ENCODE results near the gene RPS6KA4.

Gene RPS6KA4

DNA sequence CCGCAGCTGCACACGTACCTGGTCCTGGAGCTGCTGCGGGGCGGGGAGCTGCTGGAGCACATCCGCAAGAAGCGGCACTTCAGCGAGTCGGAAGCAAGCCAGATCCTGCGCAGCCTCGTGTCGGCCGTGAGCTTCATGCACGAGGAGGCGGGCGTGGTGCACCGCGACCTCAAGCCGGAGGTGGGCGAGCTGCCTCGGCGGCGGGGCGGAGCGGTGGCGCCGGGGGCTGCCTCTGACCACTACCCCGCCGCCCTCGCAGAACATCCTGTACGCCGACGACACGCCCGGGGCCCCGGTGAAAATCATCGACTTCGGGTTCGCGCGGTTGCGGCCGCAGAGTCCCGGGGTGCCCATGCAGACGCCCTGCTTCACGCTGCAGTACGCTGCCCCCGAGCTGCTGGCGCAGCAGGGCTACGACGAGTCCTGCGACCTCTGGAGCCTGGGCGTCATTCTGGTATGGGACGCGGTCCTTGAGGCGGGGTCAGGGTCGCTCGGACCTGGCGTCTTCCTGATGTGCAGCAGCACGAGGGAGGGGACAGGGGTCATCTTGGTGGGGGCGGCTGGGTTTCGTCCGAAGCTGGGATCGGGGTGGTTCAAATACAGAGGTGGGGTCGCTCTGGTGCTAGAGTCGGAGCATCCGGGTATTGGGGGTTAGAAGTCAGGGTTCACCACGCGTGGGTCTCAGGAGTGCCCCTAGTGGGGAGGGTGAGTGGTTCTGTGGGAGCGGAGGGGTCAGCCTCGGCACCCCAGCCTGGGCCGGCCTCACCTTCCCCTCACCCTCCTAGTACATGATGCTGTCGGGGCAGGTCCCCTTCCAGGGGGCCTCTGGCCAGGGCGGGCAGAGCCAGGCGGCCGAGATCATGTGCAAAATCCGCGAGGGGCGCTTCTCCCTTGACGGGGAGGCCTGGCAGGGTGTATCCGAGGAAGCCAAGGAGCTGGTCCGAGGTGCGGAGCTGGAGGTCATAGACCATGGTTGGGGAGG is 10.8 kb downstream of the RPS6KA4 start:
- DNase-seq, result no peak

DNA sequence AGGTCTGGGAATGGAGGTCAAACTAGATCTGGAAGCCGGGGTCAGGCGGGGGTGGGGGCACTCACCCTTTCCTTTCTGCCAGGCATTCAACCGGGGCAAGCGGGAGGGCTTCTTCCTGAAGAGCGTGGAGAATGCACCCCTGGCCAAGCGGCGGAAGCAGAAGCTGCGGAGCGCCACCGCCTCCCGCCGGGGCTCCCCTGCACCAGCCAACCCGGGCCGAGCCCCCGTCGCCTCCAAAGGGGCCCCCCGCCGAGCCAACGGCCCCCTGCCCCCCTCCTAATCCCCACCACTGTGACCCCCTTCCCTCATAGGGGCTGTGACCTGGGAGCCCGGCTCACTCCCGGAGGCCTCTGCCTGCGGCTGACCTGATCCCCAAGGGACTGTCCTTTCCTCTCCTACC is 12.2 kb downstream of the RPS6KA4 start:
- no peak for DNase-seq

DNA sequence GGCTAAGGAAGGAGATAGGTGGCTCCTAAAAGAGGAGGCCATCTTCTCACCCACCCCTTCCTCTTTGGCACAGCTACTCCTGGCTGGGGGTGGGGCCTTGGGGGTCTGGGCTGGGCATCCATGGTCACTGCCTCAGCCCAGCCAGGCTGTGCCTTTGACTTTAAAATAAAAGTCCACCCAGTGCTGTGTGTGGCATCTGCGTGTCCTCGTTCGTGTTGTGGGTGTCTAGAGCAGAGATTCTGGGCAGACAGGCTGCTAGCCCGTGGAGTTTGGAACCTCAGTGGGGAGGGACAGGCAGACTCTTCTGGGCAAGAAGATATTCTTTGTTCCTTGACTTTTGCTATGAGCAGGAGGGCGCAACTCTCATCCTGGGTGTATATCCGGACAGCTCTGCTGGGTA is 13.1 kb downstream of the RPS6KA4 start:
- no peak for DNase-seq

DNA sequence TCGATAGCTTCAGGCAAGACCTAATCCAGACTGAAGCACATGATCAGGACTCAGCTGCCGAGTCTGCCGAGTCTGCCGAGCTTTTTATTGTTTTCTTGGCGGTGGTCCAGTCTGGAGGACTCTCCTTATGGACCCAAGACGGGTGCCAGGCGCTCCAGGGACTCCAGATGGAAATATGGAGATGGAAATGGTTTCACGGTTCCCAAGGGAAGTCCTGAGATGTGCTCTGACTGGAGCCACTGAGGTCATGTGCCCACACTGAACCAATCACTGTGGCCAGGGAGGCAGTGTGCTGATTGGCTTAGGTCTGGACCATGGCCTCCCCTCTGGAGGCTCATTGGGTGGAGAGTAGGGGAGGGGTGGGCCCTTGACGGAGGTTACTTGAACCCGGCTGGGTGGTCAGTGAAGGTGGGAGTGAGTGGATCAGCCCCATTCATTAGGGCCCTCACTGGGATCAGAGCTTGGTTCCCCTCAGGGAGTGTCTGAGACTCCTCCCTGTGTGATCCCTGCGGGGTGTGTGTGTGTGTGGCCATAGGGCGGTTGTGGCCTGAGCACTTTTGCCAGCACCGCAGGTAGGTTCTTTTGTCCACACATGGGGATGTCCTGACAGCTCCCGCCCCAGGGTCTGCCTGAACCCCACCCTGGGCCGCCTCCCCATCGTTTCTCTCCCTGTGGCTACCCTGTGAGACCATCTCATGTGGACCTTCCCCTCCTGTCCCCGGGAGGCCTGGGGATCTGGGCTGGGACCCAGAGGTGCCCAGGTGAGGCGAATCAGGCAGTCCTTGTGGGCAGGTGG is 14.0 kb downstream of the RPS6KA4 start:
- no peak for DNase-seq

DNA sequence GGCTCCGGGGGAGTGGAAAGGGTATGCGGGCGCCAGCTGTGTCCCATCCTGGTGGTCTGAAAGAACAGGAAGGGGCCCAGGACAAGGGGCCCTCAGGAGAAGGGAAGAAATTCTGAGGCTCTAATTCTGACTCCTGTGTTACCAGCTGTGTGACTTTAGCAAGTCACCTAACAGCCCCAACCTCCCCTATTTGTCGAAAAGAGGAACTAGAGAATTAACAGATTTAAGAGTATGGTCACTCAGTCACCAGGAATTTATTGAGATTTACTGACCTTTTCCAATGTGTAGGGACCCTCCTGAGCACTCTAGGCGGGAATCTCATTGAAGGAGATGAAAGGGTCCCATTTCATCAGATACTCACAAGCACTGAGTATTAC is 14.6 kb downstream of the RPS6KA4 start:
- no peak for DNase-seq

DNA sequence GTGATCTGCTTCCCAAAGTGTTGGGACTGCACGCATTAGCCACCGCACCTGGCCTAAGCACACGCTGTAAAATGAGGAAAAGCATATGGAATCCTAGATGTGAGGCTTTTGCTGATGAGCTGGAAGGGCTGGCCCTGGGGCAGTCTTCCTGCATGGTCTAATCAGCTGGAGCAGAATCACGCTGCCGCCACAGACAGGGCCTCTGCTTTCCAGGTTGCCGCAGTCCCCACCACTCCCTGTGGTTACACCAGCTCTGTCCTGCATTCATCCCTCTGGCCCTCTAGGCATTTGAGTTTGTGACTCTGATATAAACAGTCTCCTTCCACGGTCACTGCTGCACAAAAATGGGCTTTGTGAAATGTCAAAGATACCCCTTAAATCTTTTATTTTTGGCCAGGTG is 17.1 kb downstream of the RPS6KA4 start:
- no peak for DNase-seq

DNA sequence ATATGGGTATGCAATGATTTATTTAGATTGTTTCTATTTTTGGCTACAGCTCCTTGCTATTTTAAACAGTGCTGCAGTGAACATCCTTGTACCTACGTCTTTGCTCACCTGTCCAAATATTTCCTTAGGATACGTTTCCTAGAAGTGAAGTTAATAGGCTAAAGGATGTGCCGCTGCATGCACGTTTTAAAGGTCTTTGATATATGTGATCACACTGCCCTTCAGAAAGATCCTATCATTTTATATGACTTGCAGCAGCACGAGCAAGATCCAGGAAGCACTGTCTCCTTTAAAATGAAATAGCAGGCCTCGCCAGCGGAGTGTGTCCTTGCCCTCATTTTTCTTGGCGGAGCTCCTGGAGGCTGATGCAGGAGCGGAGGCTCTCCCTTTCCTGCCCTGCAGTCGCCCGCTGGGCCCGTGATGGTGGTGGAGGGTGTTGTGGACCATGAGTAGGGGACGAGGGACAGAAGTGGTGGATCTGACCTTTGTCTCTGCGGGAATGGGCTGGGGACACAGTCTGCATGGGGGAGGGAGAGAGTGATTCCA is 19.4 kb downstream of the RPS6KA4 start:
- DNase-seq, result no peak

DNA sequence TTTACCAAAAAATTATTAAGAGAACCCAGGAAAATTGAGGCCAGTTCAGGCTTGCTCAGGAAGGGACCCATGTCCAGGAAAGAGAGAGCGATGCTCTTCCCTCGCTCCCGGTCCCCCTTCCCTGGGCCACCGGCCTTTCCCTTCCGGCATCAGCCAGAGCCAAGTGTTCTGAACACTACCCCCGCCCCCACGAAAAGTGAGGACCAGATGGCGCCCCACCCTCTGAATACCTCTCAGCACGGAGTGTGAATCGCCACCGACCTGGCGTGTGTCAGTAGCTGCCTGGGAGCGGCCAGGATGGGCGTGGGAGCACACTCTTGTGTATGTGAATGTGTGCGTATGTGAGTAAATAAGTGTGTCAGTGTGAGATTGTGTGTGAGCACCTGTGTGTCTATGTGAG is 20.2 kb downstream of the RPS6KA4 start:
- DNase-seq, result no peak

DNA sequence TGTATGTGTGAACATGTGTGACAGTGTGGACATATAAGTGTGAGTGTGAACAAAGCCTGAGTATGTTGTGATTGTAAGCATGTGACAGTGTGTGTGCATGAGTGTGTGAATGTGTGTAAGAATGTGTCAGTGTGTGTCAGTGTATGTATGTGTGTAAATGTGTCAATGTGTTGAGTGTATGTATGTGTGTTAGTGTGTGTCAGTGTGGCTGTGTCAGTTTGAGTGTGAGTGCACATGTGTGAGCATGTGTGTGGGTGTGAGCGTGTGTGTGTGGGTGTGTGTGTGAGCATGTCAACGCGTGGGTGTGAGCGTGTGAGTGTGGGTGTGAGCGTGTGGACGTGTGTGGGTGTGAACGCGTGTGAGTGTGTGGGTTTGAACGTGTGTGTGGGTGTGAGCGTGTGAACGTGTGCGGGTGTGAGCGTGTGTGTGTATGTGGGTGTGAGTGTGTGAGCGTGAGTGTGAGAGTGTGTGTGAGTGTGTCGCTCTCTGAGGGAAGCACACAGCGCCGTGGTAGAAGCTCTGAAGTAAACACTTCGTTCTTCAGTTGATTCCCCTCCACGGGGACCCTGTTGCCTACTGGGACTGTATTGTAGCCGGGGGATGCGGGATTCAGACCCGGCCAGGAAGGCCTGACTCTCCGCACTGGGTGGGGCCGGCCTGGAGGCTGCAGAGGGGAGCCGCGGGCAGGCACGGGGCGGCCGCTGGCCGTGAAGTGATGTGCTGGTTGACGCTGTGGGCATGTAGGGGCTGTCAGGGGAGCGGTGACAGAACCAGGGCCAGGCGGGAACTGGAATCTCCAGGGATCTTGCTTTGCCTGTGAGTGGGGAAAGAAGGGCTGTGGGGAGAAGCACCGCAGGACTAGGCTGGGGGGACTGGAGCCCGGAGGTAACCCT is 21.1 kb downstream of the RPS6KA4 start:
- no peak for DNase-seq

DNA sequence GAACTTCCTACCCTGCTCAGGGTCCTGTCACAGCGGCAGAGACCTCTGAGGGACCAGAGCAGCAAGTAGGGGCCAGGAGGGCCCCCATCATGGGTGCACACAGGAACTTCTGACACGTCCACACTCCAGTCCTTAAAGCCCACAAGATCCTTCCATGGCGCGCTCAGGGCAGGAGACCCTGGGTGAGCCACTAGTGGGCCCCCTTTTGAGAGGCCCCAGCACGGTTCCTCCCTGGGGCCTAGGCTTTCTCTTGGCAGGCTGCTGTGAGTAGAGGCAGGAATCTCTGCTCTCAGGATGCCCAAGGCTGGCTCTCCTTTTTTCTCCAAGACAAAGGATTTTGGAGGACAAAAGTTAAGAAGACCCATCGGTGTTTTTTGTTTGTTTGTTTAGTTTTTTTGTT is 22.4 kb downstream of the RPS6KA4 start:
- DNase-seq, result no peak

DNA sequence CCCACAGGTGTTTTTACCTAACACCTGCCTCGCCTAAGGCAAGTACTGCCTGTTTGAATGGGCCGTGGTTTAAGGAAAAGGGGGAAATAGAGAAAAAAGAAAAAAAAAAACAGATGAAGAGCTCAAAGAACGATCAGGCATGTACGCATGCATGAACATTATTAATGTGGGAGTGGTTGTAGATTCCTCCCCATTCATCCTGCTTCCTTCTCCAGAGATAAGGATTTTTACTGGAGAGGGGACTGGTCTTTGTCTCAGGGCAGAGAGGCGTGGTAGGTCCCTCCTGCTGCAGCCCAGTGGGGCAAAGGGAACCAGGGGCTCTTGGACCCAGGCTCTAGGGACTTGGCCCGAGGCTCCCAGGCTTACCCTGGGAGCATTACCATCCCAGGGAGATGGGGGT is 23.1 kb downstream of the RPS6KA4 start:
- no peak for DNase-seq

DNA sequence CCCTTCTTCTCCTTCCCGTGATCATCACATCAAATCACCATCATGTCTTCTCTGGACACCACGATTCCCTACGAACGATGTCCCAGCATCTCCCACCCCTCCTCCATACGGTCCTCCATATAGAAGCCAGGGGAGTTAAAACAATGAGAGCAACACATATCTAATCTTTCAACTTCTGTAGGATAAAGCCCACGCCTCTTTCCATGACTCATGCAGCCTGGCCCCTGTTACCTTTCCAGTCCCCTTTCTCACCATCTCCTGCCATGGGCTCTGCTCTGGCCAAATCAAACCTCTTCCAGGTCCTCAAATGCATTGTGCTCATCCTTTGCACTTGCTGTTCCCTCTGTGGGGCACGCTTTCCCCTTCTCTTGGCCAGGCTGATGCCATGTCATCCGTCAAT is 23.6 kb downstream of the RPS6KA4 start:
- no peak for DNase-seq

DNA sequence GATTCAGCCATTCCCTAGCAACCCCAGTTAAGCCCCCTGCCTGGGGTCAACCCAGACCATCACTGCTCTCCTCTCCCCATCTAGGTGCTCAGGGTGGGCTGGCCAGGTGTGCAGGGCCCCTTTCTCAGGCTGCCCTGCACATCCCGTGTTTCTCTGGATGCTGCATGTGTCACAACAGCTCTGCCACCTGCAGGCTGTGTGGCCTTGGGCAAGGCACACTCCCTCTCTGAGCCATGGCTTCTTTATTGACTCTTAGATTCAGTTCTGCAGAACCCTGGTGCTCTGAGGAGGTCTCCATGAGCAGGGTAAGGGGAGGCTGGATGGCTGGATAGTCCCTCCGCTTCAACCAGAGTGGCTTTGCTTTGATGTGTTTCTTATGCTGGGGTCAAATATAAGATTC is 24.6 kb downstream of the RPS6KA4 start:
- no peak for DNase-seq

DNA sequence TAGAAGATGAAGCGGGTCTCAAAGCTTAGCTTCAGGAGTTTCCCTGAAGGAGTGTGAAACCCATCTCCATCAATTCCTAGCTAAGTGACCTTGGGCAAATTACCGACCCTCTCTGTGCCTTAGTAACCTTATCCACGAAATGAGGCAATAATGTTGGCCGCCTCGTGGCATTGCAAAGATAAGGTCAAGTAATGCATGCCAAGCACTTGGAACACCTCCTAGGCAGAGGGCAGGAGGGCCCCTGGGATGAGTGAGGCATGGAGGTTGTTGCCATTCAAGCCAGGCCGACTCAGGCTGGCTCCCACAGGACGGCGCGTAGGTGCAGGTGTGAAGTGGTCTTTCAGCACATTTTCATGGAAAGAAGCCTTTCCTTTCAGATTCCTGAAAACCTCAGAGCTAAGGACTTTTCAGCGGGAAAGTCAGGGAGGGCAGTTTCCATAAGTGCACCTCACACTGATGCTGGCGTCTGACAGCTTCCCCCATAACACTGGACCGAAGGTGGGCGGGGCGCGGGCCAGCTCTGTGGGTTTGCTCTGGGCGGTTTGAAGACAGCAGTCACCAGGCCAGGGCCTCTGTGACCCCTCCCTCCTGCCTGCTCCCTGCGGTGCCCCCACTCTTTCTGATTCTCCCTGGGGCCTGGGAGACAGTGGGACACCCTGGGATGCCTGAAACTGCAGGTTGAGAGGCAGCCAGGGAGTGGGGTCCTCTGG is 25.2 kb downstream of the RPS6KA4 start:
- DNase-seq, result no peak

DNA sequence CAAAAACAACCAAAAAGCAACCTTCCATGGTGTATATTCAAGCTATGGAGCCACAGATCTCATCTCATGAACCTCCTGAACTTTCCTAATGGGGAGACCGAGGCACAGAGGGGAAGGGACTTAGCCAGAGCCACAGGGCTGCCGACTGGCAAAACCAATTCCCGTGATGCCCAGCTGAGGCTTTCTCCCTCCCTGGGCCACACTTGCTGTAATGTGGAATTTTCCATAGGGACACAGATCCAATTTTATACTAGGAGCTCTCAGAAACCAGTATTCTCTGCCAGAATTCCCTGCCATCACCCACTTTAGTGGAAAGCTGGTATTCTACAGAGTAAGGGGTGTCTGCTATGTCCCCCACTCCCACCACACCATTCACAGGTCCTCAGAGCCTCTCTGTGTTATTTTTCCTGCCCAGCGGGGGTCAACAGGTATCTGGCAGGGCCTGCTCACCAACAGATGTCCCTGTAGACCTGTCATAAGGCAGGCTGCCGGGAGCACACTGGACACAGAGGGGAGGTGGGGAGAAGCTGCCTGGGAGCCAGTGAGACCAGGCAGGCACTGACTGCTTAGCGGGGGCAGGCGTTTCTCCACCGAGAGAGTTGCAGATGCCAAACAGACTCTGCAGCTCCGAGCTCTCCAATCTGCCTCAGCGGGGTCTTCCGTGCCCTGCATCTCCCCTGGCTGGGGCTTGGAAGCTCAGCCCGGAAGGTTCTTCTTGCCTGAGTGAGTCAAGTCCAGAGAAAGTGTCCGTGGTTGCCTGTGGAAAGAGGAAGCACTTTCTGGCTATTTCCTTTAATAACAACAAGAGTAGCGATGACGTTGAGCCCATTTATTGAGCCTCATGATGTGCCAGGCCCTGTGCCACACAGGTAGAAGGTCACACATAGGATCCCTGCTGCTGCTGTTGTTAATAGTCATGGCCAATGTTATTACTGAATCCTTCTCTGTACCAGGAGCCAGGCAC is 26.3 kb downstream of the RPS6KA4 start:
- no peak for DNase-seq

DNA sequence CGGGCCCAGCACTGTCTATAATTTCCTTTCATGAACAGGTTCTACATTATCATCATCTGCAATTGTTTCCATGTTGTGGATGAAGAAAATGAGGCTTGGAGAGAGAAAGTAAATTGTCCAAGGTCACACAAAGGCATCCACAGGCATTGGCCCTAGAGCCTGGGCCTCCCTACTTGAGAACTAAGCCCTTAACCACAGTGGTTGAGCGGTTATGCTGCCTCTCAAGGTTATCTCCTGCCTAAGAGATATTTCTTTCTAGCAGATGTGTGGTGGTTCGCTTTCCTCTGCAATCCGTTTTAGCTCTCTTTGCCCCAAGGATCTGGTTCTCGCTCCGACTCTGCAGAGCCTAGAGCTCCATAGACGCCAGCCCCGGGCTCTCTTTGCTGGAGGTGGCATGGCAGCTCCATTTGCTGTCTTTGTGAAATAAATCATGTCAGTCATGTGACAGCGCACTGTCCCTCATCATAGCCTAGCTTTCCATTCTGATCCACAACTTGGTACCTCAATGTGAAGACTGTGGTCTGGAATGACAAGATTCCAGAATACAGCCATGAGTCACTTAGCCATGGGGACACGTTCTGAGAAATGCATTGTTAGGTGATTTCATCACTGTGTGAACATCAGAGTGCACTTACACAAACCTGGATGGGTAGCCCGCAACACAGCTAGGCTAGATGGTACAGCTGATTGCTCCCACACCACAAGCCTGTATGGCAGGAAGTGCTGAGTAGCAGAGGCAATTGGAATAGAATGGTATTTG is 27.2 kb downstream of the RPS6KA4 start:
- DNase-seq, result no peak

DNA sequence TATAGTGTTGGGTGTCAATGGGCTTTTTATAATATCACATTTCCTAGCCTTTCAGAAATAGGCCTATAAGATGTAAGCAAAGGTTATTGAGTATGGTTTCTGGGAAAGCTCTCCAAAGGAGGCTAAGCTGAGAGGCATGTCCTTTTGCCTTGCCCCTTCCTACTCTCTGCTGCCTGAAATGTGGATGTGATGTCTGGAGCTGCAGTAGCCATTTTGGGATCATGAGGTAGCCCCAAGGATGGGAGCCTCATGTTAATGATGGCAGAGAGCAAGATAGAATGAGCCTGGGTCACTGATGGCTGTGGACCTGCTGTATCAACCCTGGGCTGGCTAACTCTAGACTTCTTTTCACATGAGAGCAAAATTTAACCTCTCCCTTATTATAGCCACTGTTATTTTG is 29.0 kb downstream of the RPS6KA4 start:
- no peak for DNase-seq

DNA sequence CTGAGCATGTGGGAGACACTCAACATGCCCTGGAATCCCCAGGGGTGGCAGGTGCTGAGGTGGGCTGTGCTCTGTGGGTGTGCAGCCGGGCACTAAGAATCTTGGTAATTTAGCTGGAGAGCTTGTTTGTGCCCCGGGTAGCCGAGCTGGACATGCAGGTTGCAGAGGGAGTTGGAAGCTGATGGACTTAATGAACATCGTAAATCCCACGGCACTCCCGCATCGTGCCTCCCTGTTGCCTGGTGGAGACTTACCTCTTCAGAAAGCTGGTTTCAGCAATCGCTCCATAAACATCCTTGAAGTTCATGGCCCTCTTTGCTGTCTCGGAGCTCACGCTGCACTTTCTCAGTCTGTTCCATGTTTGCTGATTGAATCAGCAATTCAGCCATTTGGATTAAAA is 29.9 kb downstream of the RPS6KA4 start:
- DNase-seq, result no peak

DNA sequence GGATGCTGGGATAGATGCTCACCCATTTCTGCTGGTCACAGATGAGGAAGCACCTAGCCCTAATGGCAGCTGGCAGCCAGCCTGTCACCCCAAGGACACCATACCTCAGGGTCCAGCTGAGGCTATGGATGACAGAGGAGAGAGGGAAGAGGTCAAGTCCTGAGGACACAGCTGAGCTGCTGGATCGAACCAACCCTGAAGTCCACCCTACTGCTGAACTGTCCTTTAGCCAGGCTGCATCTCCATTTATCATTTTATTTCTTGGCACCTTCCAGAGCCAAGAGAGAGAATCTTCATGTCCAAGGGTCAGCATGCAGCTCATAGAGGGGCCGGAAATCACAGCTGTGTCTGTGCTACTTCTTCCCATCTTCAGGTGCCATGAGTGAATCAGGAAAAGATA is 30.9 kb downstream of the RPS6KA4 start:
- no peak for DNase-seq

DNA sequence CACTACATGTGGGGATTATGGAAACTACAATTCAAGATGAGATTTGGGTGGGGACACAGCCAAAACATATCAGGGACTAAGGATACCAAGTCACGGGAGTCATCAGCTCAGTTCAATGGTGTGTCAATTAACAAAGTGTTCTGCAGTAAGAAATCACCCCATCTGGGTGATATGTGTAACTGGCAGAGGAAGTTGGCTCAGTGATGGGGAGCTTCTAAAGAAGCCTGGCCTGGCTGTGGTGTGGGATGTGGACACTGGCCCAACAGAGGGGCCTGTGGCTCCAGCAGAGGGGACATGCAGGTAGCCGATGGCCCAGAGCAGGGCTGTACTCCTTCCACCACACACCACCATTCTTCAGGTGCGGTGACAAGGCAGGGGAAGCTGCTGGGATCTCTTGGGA is 31.6 kb downstream of the RPS6KA4 start:
- DNase-seq, result no peak

All from NCI-H187 treated with DMSO at 0.1 percent for 48 hours (cell line).